Measurements from ENCODE around the gene LRRC10B.

DNA sequence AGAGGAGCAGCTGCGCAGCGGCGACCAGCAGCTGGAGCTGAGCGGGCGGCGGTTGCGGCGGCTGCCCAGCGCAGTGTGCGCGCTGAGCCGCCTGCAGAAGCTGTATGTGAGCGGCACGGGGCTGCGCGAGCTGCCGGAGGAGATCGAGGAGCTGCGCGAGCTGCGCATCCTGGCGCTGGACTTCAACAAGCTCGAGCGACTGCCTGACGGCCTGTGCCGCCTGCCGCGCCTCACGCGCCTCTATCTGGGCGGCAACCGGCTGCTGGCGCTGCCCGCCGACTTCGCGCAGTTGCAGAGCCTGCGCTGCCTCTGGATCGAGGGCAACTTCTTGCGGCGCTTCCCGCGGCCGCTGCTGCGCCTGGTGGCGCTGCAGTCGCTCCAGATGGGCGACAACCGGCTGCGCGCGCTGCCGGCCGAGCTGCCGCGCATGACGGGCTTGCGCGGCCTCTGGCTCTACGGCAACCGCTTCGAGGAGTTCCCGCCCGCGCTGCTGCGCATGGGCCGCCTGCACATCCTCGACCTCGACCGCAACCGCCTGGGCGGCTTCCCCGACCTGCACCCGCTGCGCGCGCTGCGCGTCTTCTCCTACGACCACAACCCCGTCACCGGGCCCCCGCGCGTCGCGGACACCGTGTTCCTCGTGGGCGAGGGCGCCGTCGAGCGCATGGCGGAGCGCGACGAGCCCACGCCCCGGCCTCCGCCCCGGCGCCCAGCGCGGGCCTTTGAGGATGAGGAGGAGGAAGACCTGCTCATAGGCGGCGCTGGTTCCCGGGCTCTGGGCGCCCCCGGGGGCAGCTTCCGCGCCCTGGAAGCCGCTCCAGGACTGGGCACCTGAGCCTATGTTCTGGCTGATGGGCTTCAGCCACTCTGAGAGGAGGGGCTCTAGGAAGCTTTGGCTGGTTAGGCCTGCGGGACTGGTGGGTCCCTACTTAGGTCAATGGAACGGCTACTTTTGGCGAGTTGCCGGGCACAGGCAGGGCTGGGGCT lies 787 bp downstream of the LRRC10B start:
- TF ChIP-seq TAF1 (IDR thresholded peaks at IDR 0.05; ENCODE audit: borderline replicate concordance, insufficient read depth, low read length) (no peak), POLR2AphosphoS5 (IDR thresholded peaks at IDR 0.05; ENCODE audit: low read depth, low read length) (no peak)
